ENCODE data around the gene WDFY2.
A peak's percentile ranks its signal among the peaks of the same experiment; 100 is the strongest.

WDFY2 gene

GRCh38 chr13:51733374-51734298 is 149.4 kb downstream of the WDFY2 start:
- DNase-seq (ENCODE audit: low read depth): no peak
- peak; percentile 13 for TF ChIP-seq CTCF (IDR thresholded peaks at IDR 0.05; ENCODE audit: low read length, missing control alignments)
- H3K4me3 ChIP-seq (replicated peaks; ENCODE audit: low read depth, low read length): no peak overlapping the region

GRCh38 chr13:51734786-51735185 is 150.5 kb downstream of the WDFY2 start:
- DNase-seq (ENCODE audit: low read depth): no peak
- no peak for TF ChIP-seq CTCF (IDR thresholded peaks at IDR 0.05; ENCODE audit: low read length, missing control alignments)
- no peak overlapping the region for H3K4me3 ChIP-seq (replicated peaks; ENCODE audit: low read depth, low read length)

- H3K4me3 ChIP-seq (replicated peaks; ENCODE audit: low read depth, low read length): no peak overlapping the region
- DNase-seq (ENCODE audit: low read depth): no peak
- TF ChIP-seq CTCF (IDR thresholded peaks at IDR 0.05; ENCODE audit: low read length, missing control alignments): no peak
Observed at GRCh38 chr13:51737609-51738008, 153.3 kb downstream of the WDFY2 start.

- no peak for DNase-seq (ENCODE audit: low read depth)
- TF ChIP-seq CTCF (IDR thresholded peaks at IDR 0.05; ENCODE audit: low read length, missing control alignments): no peak
- H3K4me3 ChIP-seq (replicated peaks; ENCODE audit: low read depth, low read length): no peak overlapping the region
Observed at GRCh38 chr13:51738226-51738905, 154.1 kb downstream of the WDFY2 start.

GRCh38 chr13:51739027-51739764 is 154.9 kb downstream of the WDFY2 start:
- TF ChIP-seq CTCF (IDR thresholded peaks at IDR 0.05; ENCODE audit: low read length, missing control alignments): no peak
- no peak overlapping the region for H3K4me3 ChIP-seq (replicated peaks; ENCODE audit: low read depth, low read length)
- DNase-seq (ENCODE audit: low read depth): no peak

GRCh38 chr13:51740698-51741097 is 156.4 kb downstream of the WDFY2 start:
- DNase-seq (ENCODE audit: low read depth): peak; percentile 48

More at GRCh38 chr13:51740698-51741097, 156.4 kb downstream of the WDFY2 start:
- no peak overlapping the region for H3K4me3 ChIP-seq (replicated peaks; ENCODE audit: low read depth, low read length)
- no peak for TF ChIP-seq CTCF (IDR thresholded peaks at IDR 0.05; ENCODE audit: low read length, missing control alignments)

Measured in fibroblast of pulmonary artery (primary cell).